HG03060 (cell line): Measurements from ENCODE around the gene LYRM4.

ENCODE experiments used
- ATAC-seq: cut with Tn5 transposase; IDR thresholded peaks from one replicate; pipeline ENCODE4 v1.9.1; 2021; ENCODE audit warnings: low read depth, moderate number of reproducible peaks; ENCODE audit not compliant: unreplicated experiment

LYRM4 gene

DNA sequence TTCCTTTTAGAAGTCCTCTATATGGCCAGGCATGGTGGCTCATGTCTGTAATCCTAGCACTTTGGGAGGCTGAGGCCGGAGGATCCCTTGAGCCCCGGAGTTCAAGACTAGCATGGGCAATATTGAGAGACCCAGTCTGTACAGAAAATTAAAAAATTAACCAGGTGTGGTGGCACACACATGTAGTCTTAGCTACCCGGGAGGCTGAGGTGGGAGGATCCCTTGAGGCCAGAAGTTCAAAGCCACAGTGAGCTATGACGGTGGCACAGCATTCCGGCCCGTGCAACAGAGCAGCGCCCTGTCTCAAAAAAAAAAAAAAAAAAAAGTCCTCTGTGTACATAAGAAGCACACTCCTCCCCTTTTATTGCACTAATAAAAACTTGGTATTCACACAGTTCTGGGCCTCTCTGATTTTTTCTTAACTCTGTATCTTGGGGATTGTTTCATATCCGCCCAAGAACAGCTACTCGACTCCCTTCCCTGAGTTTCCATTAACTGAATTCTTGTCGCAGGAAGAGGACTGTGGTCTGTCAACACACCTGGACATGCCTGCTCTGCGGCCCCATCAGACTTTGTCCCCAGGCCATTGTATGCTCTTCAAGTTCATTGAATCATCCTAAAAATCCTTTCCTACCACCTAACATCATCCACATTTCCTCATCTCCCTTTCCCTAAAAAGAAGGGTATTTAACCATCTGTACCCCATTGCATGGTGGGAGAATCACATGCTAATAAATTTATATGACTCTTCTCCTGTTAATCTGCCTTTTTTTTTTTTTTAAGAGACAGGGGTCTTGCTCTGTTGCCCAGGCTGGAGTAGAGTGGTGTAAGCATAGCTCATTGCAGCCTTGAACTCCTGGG is 201.5 kb downstream of the LYRM4 start:
- no peak for ATAC-seq
